GM21360 (cell line): ENCODE results near the gene RELN.
"Not testable (repeated sequence)": the region's sequence is repeated elsewhere in the genome, so short reads cannot be mapped to it uniquely, and the experiment has no call there.

Source experiments
- ATAC-seq: cut with Tn5 transposase; IDR thresholded peaks from one replicate; pipeline ENCODE4 v1.9.1; 2021; ENCODE audit warnings: mild to moderate bottlenecking, moderate library complexity; ENCODE audit not compliant: unreplicated experiment

Gene RELN

GRCh38 chr7:103533761-103534160 is 455.7 kb downstream of the RELN start:
- no peak for ATAC-seq

GRCh38 chr7:103532955-103533354 is 456.5 kb downstream of the RELN start:
- ATAC-seq, result no peak

GRCh38 chr7:103528152-103528551 is 461.3 kb downstream of the RELN start:
- no peak for ATAC-seq

- ATAC-seq, result no peak
Observed at GRCh38 chr7:103525937-103526336, 463.5 kb downstream of the RELN start.

- ATAC-seq, result no peak
Observed at GRCh38 chr7:103524042-103524907, 465.2 kb downstream of the RELN start.

- ATAC-seq, result no peak
Observed at GRCh38 chr7:103521937-103522336, 467.5 kb downstream of the RELN start.

GRCh38 chr7:103504505-103505135 is 484.8 kb downstream of the RELN start:
- ATAC-seq, result no peak

- no peak for ATAC-seq
Observed at GRCh38 chr7:103501206-103501605, 488.3 kb downstream of the RELN start.

- ATAC-seq, result no peak
Observed at GRCh38 chr7:103499976-103500375, 489.5 kb downstream of the RELN start.

- ATAC-seq, result no peak
Observed at GRCh38 chr7:103487419-103487818, 502.0 kb downstream of the RELN start.

GRCh38 chr7:103486873-103487272 is 502.6 kb downstream of the RELN start:
- ATAC-seq, result not testable (repeated sequence)

- ATAC-seq, result no peak
Observed at GRCh38 chr7:103480771-103481170, 508.7 kb downstream of the RELN start.

- ATAC-seq, result no peak
Observed at GRCh38 chr7:103474956-103475355, 514.5 kb downstream of the RELN start.

GRCh38 chr7:103469095-103469948 is 520.1 kb downstream of the RELN start:
- no peak for ATAC-seq

- ATAC-seq, result no peak
Observed at GRCh38 chr7:103466814-103467213, 522.6 kb downstream of the RELN start.

GRCh38 chr7:103462358-103462757 is 527.1 kb downstream of the RELN start:
- ATAC-seq, result no peak

- ATAC-seq, result peak; percentile 75
Observed at GRCh38 chr7:103447073-103447960, 542.1 kb downstream of the RELN start.

- ATAC-seq, result no peak
Observed at GRCh38 chr7:103446049-103446520, 543.4 kb downstream of the RELN start, which contains the start of gene SLC26A5. Gene SLC26A5 (minus strand): TSS chr7:103446207. CDS start chr7:103421514, 24,693 bp downstream.

- no peak for ATAC-seq
Observed at GRCh38 chr7:103445228-103446048, 544.0 kb downstream of the RELN start.
